Esophagus squamous epithelium (tissue), 4 donors: ENCODE data around the gene MSI1.

ENCODE experiments used
- POLR2A ChIP-seq, 4 donors: fragments of 450-650 bp; IDR thresholded peaks; one replicate each; pipeline ENCODE4 v1.6.1; 2017; ENCODE audit warnings: antibody characterized with exemption in 4 of 4, mild to moderate bottlenecking in 4 of 4, moderate library complexity in 3 of 4
- TF ChIP-seq, protein P1 (sequence below), 6 experiments: fragments of 450-650 bp in 4 of 6; fragments of 200-600 bp in 2 of 6; sonication (generic) in 2 of 6; IDR thresholded peaks; one replicate each; pipeline ENCODE4 v1.5.1; 2016 to 2019; ENCODE audit warnings: antibody characterized with exemption in 6 of 6, mild to moderate bottlenecking in 4 of 6, moderate library complexity in 4 of 6

DNA sequence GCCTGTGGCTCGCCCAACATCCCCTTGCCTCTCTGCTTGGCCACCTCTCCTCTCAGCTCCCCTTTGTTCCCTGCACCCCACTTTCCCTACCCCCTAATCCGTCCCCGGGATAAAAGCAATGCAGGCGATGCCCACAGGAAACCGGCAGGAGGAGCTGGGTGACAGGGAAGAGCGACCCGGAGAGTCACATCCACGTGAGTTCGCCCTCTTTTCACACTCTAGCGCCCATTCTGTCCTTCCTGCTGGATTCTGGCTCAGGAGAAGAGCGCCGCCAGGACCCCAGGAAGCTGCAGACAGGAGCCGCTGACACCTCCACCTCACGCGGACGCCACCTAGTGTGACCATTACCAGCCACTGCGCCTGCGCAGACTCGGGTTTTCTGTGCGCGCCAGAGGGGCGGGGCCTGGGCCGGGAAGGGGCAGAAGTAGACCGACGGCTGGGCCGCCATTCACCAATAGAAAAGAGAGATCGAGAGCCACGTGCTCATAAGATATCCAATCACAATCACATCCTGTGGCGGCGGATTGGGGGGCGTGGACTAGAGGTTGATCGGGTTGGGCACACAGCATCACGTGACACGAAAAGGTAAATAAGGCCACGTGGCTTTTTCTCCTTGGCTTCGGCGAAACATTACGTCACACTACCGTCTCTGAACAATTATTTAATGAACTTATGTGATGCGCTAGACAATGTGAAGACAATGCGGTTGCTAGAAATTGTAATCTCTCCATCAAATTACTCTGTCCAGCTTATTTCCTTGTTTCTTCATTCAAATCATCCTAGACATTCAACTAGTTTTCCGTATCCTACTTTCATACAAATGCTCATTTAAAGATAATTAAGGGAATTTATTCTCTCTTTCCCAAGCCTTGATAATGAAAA is 51.5 kb downstream of the MSI1 start:
- peak in 3 of 4 donors; percentile 82 to 90 (median 87) for TF ChIP-seq POLR2A (IDR thresholded peaks at IDR 0.05)
- TF ChIP-seq, protein P1, sequence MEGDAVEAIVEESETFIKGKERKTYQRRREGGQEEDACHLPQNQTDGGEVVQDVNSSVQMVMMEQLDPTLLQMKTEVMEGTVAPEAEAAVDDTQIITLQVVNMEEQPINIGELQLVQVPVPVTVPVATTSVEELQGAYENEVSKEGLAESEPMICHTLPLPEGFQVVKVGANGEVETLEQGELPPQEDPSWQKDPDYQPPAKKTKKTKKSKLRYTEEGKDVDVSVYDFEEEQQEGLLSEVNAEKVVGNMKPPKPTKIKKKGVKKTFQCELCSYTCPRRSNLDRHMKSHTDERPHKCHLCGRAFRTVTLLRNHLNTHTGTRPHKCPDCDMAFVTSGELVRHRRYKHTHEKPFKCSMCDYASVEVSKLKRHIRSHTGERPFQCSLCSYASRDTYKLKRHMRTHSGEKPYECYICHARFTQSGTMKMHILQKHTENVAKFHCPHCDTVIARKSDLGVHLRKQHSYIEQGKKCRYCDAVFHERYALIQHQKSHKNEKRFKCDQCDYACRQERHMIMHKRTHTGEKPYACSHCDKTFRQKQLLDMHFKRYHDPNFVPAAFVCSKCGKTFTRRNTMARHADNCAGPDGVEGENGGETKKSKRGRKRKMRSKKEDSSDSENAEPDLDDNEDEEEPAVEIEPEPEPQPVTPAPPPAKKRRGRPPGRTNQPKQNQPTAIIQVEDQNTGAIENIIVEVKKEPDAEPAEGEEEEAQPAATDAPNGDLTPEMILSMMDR (IDR thresholded peaks at IDR 0.05): peak in 5 of 6 experiments; percentile 57 to 79 (median 67)
